Lower leg skin (tissue), 4 donors: Measurements from ENCODE around the gene HARBI1. TPM values are rescaled to one million over a fixed set of nuclear protein-coding genes. Genes with fewer than 3 reads are reported as not detected.

Experiments used
- DNase-seq, 2 donors: peaks; one replicate each; pipeline ENCODE4 v3.0.0-alpha.2; 2019; ENCODE audit warnings: low spot score in 2 of 2
- H3K4me3 ChIP-seq: fragments of 200-600 bp; sonication (generic); 2 replicates; pipeline ENCODE4 v1.5.1; 2017; ENCODE audit warnings: mild to moderate bottlenecking, low read depth; ENCODE audit not compliant: poor library complexity, severe bottlenecking
- CTCF ChIP-seq, 3 donors: fragments of 450-650 bp; IDR thresholded peaks; one replicate each; pipeline ENCODE4 v1.5.1; 2016; ENCODE audit warnings: antibody characterized with exemption in 3 of 3, mild to moderate bottlenecking in 3 of 3, moderate library complexity in 2 of 3
- POLR2A ChIP-seq, 2 donors: fragments of 450-650 bp; IDR thresholded peaks; one replicate each; pipeline ENCODE4 v1.6.1; 2016 to 2017; ENCODE audit warnings: antibody characterized with exemption in 2 of 2, mild to moderate bottlenecking in 1 of 2, moderate library complexity in 1 of 2
- WGBS, 2 donors: methylation state at CpG; one replicate each; pipeline ENCODE4 v1.1.5; 2018; 5-methylcytosine and 5-hydroxymethylcytosine counted together
- intact Hi-C: fragments of 100-400 bp; cut with DNase I; formaldehyde crosslinking; loops from one replicate; pipeline ENCODE4 v1.15.0; 2023; ENCODE audit warnings: low total_unique reads
- total RNA-seq, 4 donors: library from RNA; depleted of rRNA; stranded (reverse); fragments of >200 nt; gene quantifications; one replicate each; pipeline ENCODE4 v1.1.0, GENCODE V29; 2016

The HARBI1 gene
- total RNA-seq, 4 donors from 2014 or later: 3.0 to 6.5 (median 4.8) TPM

GRCh38 chr11:46562527-46562926 lies 54.5 kb downstream of the HARBI1 start:
- 96% methylated on average over 5 of the region's 5 CpGs for WGBS, 2 donors
- no peak for TF ChIP-seq CTCF (IDR thresholded peaks at IDR 0.05)
- TF ChIP-seq POLR2A (IDR thresholded peaks at IDR 0.05): no peak
- no peak for DNase-seq
- intact Hi-C loops: loop anchor here (10.0 kb wide), 1 partner anchor 52 kb away; the partner anchor contains the start of genes ATG13 and HARBI1
- no peak overlapping the region for H3K4me3 ChIP-seq

GRCh38 chr11:46560300-46560991 lies 56.6 kb downstream of the HARBI1 start:
- intact Hi-C loops: loop anchor here (10.0 kb wide), 1 partner anchor 54 kb away; the partner anchor contains the start of genes ATG13 and HARBI1
- WGBS, 2 donors: 3 to 4% methylated on average over 6 of the region's 6 CpGs
- DNase-seq: no peak
- TF ChIP-seq POLR2A (IDR thresholded peaks at IDR 0.05) (no peak), CTCF (IDR thresholded peaks at IDR 0.05) (no peak)
- no peak overlapping the region for H3K4me3 ChIP-seq

GRCh38 chr11:46559815-46560214 lies 57.2 kb downstream of the HARBI1 start:
- intact Hi-C loops: loop anchor here (10.0 kb wide), 1 partner anchor 55 kb away; the partner anchor contains the start of genes ATG13 and HARBI1
- TF ChIP-seq CTCF (IDR thresholded peaks at IDR 0.05) (no peak), POLR2A (IDR thresholded peaks at IDR 0.05) (no peak)
- H3K4me3 ChIP-seq: no peak overlapping the region
- 50 to 56% methylated on average over 1 of the region's 1 CpG for WGBS, 2 donors
- no peak for DNase-seq

- H3K4me3 ChIP-seq: no peak overlapping the region
- WGBS, 2 donors: 87 to 91% methylated on average over 7 of the region's 7 CpGs
- no peak for DNase-seq
- intact Hi-C loops: no loop called here
- TF ChIP-seq POLR2A (IDR thresholded peaks at IDR 0.05) (no peak), CTCF (IDR thresholded peaks at IDR 0.05) (no peak)
These were observed 59.3 kb downstream of the HARBI1 start for GRCh38 chr11:46557684-46558151.

- TF ChIP-seq CTCF (IDR thresholded peaks at IDR 0.05) (no peak), POLR2A (IDR thresholded peaks at IDR 0.05) (no peak)
- DNase-seq: no peak
- intact Hi-C loops: no loop called here
- no peak overlapping the region for H3K4me3 ChIP-seq
- WGBS, 2 donors: 38% methylated on average over 2 of the region's 2 CpGs
These were observed 61.6 kb downstream of the HARBI1 start for GRCh38 chr11:46555267-46556054.
